Prostate gland (tissue), 2 donors: ENCODE data around the gene FOXN1.

Experiments used
- POLR2A ChIP-seq: fragments of 450-650 bp; IDR thresholded peaks from one replicate; pipeline ENCODE4 v1.6.1; 2016; ENCODE audit warnings: antibody characterized with exemption, mild to moderate bottlenecking
- TF ChIP-seq, protein P1 (sequence below), 4 experiments: fragments of 200-600 bp in 2 of 4; fragments of 450-650 bp in 2 of 4; sonication (generic) in 2 of 4; IDR thresholded peaks; 1 replicate in 3 of 4; 2 replicates in 1 of 4; pipeline ENCODE4 v1.5.1; 2016 to 2019; ENCODE audit warnings: antibody characterized with exemption in 4 of 4, mild to moderate bottlenecking in 2 of 4, moderate library complexity in 2 of 4

DNA sequence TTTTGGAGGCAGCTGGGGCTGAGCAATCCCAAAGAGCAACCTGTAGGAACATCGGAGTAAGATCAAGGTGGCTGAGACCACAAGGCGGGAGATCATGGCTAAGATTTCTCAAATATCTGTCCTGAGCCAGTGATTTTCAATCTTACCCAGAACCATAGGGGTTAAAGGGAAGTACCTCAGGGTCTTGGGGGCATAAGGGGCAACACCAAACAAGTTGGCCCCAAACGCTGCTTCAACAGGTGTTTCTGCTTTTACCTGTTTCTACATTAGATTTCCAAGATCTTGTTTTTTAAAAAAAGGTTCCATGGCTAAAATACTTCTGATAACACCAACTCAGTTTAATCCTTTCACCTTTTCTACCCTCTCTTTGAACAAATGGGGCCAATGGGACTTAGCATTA lies 48.9 kb downstream of the FOXN1 start:
- TF ChIP-seq POLR2A, result no peak
- TF ChIP-seq, protein P1, sequence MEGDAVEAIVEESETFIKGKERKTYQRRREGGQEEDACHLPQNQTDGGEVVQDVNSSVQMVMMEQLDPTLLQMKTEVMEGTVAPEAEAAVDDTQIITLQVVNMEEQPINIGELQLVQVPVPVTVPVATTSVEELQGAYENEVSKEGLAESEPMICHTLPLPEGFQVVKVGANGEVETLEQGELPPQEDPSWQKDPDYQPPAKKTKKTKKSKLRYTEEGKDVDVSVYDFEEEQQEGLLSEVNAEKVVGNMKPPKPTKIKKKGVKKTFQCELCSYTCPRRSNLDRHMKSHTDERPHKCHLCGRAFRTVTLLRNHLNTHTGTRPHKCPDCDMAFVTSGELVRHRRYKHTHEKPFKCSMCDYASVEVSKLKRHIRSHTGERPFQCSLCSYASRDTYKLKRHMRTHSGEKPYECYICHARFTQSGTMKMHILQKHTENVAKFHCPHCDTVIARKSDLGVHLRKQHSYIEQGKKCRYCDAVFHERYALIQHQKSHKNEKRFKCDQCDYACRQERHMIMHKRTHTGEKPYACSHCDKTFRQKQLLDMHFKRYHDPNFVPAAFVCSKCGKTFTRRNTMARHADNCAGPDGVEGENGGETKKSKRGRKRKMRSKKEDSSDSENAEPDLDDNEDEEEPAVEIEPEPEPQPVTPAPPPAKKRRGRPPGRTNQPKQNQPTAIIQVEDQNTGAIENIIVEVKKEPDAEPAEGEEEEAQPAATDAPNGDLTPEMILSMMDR (IDR thresholded peaks at IDR 0.05), result no peak
